Colon (tissue), 2 donors: Measurements from ENCODE around the gene ZSCAN4.

Source experiments
- FAIRE-seq: peaks from 2 replicates; lab custom pipeline; 2012; peaks lifted over from hg19 to GRCh38; lab: Jason Lieb, UNC
- donor health status: control.
- donor health status: control.

Gene ZSCAN4

DNA sequence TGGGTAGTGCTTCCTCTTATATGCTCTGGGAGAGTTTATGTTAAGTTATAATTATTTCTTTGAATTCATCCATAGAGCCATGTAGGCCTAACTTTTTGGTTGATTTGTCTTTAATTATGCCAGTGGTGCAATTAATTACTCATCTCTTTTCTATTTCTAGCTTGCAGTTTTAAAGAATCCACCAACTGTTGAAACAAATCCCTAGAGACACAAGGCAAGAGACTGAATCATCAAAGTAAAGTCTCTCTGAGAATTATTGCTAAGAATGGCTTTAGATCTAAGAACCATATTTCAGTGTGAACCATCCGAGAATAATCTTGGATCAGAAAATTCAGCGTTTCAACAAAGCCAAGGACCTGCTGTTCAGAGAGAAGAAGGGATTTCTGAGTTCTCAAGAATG lies 7.1 kb downstream of the ZSCAN4 start:
- FAIRE-seq: no peak

DNA sequence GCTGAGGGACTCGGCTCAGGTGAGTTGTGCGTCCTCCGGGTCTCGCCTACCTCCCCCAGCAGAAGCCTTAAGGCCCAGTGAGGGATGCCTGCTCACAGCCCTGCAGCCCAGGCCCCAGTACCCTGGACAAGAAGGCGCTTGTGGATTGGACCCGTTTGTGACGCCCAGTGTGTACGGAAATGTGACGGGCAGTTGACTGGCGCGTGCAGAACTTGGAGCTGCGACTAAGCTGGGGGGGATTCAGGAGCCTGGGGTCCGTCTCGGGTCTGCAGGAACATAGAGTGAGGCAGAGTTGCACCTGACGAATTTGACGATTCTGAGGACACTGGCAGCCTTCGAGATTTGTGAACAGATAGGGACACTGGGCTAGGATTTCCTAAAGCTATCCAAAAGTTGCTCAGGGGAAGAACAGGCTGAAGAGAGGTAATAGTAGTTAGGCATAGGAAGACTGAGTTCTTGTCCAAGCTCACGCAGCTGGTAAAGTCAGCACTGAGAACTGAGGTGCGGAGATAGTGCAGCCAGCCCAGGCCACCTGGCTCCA lies 13.6 kb downstream of the ZSCAN4 start:
- no peak for FAIRE-seq

DNA sequence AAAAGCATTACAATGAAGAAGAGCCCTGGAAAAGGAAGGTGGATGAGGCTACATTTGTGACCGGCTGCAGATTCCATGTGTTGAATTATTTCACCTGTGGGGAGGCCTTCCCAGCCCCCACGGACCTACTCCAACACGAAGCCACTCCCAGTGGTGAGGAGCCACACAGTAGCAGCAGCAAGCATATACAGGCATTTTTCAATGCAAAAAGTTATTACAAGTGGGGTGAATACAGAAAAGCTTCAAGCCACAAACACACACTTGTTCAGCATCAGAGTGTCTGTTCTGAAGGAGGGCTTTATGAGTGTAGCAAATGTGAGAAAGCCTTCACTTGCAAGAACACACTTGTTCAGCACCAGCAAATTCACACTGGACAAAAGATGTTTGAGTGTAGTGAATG lies 18.0 kb downstream of the ZSCAN4 start:
- no peak for FAIRE-seq

DNA sequence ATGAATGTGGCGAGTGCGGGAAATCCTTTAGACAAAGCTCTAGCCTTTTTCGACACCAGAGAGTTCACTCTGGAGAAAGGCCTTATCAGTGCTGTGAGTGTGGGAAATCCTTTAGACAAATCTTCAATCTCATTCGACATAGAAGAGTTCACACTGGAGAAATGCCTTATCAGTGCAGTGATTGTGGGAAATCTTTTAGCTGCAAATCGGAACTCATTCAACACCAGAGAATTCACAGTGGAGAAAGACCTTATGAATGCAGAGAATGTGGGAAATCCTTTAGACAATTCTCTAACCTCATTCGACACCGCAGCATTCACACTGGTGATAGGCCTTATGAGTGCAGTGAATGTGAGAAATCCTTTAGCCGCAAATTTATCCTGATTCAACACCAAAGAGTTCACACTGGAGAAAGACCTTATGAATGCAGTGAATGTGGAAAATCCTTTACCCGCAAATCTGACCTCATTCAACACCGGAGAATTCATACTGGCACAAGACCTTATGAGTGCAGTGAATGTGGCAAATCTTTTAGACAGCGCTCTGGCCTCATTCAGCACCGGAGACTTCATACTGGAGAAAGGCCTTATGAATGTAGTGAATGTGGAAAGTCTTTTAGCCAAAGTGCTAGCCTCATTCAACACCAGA lies 18.8 kb downstream of the ZSCAN4 start:
- no peak for FAIRE-seq

DNA sequence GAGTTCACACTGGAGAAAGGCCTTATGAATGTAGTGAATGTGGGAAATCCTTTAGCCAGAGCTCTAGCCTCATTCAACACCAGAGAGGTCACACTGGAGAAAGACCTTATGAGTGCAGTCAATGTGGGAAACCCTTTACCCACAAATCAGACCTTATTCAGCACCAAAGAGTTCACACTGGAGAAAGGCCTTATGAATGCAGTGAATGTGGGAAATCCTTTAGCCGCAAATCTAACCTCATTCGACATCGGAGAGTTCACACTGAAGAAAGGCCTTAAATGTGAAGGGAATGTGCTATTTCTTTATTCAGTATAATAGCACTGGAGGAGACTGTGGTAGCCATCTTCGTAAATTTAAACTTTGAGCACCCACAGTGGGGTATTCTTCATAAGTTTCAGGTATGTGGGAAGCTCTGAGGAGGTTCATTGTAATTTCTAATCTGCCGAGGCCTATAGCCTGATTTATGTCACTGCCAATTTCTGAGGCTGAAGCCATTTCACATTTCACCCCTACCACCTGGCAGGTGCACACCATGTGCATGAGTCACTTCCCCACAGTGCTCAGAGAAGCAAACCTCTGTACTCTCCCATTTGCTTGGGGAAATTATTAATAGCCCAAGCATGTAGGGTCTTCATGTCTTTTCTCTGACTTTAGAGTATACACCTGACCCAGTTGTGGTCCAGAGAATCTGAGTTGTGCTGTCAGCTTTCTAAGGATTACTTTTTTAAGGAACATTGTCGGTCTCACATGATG lies 19.5 kb downstream of the ZSCAN4 start:
- no peak for FAIRE-seq

DNA sequence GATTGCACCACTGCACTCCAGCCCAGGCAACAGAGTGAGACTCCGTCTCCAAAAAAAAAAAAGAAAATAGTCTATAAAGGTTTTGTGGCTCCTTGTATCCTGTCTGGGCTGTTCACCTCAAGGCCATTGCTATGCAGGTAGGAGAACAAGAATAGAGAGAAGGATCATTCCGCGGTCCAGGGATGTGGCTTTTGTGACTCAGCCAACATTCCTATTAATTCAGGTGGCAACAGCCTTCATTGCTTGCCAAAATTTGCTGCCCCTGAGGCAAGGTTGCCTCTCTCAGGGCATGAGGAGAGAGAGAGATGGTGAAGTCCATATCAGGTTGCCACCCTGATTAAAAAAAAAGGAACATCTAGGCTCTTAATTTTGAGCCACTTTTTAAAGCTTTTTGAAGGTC lies 21.0 kb downstream of the ZSCAN4 start:
- FAIRE-seq: no peak

DNA sequence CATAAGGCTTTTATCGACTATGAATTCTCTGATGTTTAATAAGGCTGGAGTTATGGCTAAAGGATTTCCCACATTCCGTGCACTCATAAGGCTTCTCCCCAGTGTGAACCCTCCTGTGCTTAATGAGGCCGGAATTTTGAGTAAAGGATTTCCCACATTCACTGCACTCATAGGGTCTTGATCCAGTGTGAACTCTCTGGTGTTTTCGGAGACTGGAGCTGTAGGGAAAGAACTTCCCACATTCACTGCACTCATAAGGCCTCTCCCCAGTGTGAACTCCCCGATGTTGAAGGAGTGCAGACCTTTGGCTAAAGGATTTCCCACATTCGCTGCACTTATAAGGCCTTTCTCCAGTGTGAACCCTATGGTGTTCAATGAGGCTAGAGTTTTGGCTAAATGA lies 32.9 kb downstream of the ZSCAN4 start:
- no peak for FAIRE-seq

DNA sequence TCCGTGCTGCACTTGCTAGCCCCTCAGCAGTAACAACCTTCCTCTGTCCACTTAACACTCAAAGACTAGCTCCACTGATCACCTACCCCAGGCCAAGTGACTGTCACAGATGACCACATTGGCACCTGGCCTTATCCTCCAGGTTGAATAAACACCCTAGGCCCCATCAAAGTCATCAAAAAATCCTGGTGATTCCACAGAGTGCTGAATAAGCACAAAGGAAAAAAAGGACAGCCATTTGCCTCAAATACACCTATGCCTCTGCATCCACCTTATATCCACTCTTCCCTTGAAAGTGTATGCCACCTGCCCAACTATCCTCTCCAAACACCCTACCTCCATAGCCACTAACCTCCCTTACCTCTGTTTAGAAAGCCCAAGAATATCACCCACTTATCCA lies 37.6 kb downstream of the ZSCAN4 start:
- no peak for FAIRE-seq

DNA sequence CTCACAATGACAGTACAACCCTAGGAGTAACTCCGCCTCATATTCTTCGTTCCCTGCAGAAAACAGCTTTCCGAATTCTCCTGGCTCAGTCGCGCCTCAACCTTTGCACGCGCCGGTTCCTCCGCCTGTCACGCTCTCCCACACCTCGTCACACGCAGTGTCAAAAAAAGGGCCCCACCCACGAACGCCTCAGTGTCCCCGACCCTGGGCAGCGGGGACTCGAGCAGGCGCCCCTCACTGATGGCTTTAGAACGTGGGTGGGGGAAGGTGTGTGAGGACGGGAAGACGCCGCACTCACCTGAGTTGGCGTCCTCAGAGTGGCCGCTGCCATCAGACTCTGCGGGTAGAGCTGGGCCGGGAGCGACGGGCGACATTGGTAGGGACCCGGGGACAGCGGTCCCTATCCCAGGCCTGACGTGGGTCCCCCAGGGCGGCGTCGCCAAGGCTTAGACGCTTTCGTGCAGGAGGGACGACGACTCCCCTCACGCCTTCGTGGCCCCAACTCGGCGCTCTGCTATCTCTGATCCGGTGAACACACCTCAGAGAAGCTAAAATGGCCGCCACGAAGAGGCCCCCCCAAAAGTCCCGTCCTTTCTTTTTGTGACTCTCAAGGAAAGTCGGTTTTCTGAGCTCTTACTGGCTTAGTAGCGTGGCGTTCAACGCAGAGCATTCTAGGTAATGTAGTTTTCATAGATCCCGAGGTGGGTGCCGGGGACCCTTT lies 40.1 kb downstream of the ZSCAN4 start, which contains the start of gene ZNF154:
TSS of gene ZNF154 (minus strand) at position 564 of the 721 bp plus-strand sequence. CDS start at position 331, 233 bp downstream.
- no peak for FAIRE-seq

DNA sequence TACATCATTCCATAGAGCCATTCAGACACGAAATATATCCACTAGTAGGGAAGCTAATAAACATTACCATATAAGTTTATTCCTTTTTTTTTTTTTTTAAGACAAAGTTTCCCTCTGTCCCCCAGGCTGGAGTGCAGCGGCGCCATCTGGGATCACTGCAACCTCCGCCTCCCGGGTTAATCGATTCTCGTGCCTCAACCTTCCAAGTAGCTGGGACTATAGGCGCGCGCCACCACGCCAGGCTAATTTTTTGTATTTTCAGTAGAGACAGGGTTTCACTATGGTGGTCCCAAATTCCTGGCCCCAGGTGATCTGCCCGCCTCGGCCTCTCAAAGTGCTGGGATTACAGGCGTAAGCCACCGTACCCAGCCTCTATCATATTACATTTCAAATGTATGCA lies 40.9 kb downstream of the ZSCAN4 start:
- FAIRE-seq: no peak

DNA sequence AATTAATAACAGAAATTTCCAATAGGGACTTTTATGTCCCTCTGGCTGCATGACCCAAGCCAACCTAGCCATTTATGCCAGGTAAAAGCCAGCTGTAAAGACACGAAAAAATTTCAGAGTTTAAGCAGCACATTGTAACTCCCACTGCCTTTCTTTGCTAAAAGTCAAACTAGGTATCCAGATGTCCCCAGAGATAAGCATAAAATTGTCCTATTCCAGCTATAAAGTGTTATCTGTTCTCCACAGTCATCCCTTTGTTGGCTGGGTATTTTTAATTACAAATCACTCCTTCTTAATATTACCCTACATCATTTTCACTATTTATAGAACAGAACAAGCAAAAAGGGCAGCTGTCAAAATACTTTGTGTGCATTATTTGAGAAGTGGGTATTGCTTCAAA lies 43.5 kb downstream of the ZSCAN4 start:
- FAIRE-seq: no peak

DNA sequence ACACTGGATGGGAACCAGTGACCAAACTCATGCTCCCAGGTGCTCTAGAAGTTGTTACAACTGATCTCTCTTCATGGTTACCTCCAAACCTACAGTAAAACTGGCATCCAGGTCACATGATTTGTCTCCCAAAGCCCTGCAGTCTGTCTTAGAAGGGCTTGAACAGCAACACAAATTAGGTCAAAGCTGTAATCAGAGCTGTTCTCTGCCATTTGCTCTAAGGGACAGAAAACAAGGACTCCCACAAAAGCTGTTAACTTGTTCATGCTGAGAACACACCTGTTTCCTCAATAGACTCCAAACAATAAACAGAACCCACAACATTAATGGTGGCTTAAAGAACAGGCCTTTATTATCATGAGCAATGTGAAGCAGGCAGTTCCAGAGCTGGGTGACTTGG lies 50.7 kb downstream of the ZSCAN4 start:
- no peak for FAIRE-seq

DNA sequence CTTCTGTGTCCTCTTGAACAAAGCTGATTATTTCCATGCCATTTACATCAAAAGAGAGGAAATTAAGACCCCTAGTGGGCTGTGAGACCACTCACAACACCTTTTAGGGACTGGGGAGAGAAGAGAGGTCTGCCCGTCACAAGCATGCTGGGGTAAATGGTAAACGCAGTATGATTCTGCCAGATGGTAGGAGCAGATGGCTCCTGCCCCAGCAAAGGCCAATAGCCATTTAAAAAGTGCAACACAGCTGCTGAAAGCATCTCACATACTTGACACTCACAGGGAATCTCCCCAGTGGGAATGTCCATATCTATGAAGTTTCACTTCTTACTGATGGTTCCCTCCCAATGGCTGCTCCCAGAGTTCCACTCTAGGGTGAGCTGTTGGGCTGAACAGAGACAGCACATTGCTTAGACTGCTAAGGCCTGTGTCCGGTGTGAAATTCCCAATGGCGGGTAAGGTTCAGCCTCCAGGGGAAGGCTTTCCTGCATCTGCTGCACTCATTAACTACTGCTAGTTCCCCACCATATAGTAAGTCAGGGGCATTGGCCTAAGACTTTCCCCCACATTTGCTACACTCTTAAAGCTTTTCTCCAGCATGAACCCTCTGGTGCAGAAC lies 51.3 kb downstream of the ZSCAN4 start:
- FAIRE-seq: no peak

DNA sequence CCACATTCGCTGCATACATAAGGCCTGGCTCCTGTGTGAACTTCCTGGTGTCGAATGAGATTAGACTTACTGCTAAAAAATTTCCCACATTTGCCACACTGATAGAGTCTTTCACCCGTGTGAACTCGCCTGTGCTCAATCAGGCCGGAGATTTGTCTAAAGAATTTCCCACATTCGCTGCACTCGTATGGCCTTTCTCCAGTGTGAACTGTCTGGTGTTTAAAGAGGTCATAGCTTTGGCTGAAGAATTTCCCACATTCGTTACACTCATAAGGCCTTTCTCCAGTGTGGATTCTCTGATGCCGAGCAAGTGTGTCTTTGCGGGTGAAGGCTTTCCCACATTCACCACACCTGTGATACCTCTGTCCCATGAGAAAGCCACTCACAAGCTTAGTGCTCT lies 52.1 kb downstream of the ZSCAN4 start:
- no peak for FAIRE-seq
